Central memory CD8-positive, alpha-beta T cell (primary cell): ENCODE data around the gene FCRL4.

Source experiments
- ATAC-seq: fragments of 150-1000 bp; cut with Tn5 transposase; replicated peaks from 2 replicates; pipeline ENCODE4 v1.10.0; 2022; ENCODE audit warnings: mild to moderate bottlenecking, moderate FRiP score, moderate number of reproducible peaks; ENCODE audit not compliant: poor library complexity, severe bottlenecking; ENCODE audit errors: extremely low read depth
- DNase-seq, 2 donors: peaks; one replicate each; pipeline ENCODE4 v3.0.0; 2021; ENCODE audit warnings: low spot score in 2 of 2
- H3K27ac Mint-ChIP-seq: one replicate; pipeline ENCODE4 v1.8.0; 2022; ENCODE audit warnings: low read depth, mild to moderate bottlenecking, moderate library complexity, mixed read lengths
- H3K27me3 Mint-ChIP-seq: one replicate; pipeline ENCODE4 v1.8.0; 2022; ENCODE audit warnings: mixed read lengths
- H3K36me3 Mint-ChIP-seq: one replicate; pipeline ENCODE4 v1.8.0; 2022; ENCODE audit warnings: mild to moderate bottlenecking, moderate library complexity, mixed read lengths; ENCODE audit not compliant: insufficient read depth
- H3K4me1 Mint-ChIP-seq: one replicate; pipeline ENCODE4 v1.8.0; 2022; ENCODE audit warnings: mixed read lengths
- H3K4me3 Mint-ChIP-seq: one replicate; pipeline ENCODE4 v1.8.0; 2022; ENCODE audit warnings: mild to moderate bottlenecking, moderate library complexity, mixed read lengths
- H3K9me3 Mint-ChIP-seq: one replicate; pipeline ENCODE4 v1.8.0; 2022; ENCODE audit warnings: mixed read lengths

The FCRL4 gene

DNA sequence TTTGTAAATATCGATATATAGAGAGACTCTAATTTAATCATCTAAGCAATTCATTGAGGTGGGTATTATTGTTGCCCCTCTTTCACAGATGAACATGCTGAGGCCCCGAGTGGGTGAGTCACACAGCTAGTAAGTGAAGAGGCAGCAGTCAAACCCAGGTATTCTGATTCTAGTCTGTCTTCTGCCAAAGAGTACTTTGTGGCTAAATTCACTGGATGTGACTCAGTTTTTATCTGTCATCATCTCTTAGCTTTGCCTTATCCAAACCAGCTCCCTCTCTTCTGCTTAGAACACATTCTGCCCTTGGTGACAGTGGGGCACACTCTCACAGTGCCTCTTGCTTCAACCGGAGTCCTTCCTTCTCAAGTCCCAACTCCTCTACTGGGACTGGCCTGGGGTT is 57.0 kb downstream of the FCRL4 start:
- H3K4me1 Mint-ChIP-seq: no peaks in the 10 kb centered on the region
- ATAC-seq (no peak), DNase-seq (no peak)
- no peaks in the 10 kb centered on the region for H3K9me3 Mint-ChIP-seq
- no peak overlapping the region for H3K27ac Mint-ChIP-seq
- no peak overlapping the region for H3K4me3 Mint-ChIP-seq
- no peaks in the 10 kb centered on the region for H3K36me3 Mint-ChIP-seq
- H3K27me3 Mint-ChIP-seq: peaks cover 76% of the 10 kb centered on the region

- Mint-ChIP-seq H3K27me3 (peaks cover 78% of the 10 kb centered on the region), H3K4me3 (no peak overlapping the region), H3K9me3 (no peaks in the 10 kb centered on the region), H3K36me3 (no peaks in the 10 kb centered on the region), H3K4me1 (no peaks in the 10 kb centered on the region), H3K27ac (no peak overlapping the region)
- DNase-seq: no peak
- no peak for ATAC-seq
Measured at GRCh38 chr1:157540160-157540748, 57.6 kb downstream of the FCRL4 start.

- Mint-ChIP-seq H3K36me3 (no peaks in the 10 kb centered on the region), H3K27me3 (peaks cover 85% of the 10 kb centered on the region), H3K27ac (no peak overlapping the region), H3K4me3 (no peak overlapping the region), H3K4me1 (no peaks in the 10 kb centered on the region), H3K9me3 (no peaks in the 10 kb centered on the region)
- ATAC-seq (no peak), DNase-seq (no peak)
Measured at GRCh38 chr1:157539568-157539967, 58.3 kb downstream of the FCRL4 start.

DNA sequence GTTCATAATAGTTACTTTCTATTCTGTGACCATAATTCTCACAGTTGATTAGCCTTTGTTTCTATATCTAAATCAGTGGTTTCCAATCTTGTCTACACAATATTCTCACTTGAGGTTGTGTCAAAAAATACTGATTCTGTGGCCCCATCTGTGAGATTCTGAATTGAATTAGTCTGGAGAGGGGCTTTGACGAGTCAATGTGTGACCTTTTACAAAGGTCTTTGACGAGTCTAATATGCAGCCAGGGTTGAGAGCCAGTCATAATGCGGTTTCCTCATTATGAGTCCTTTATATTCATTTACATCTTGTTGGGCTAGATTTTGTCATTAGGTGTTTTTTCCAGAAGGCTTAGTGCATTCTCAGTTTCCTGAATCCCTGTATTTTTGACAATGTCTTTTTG is 65.3 kb downstream of the FCRL4 start:
- no peak overlapping the region for H3K27ac Mint-ChIP-seq
- no peaks in the 10 kb centered on the region for H3K36me3 Mint-ChIP-seq
- H3K9me3 Mint-ChIP-seq: no peaks in the 10 kb centered on the region
- ATAC-seq (no peak), DNase-seq (no peak)
- no peak overlapping the region for H3K4me3 Mint-ChIP-seq
- peaks cover 68% of the 10 kb centered on the region for H3K27me3 Mint-ChIP-seq
- no peaks in the 10 kb centered on the region for H3K4me1 Mint-ChIP-seq

- Mint-ChIP-seq H3K4me1 (no peaks in the 10 kb centered on the region), H3K27ac (no peak overlapping the region), H3K27me3 (peaks cover 35% of the 10 kb centered on the region), H3K36me3 (no peaks in the 10 kb centered on the region), H3K4me3 (no peak overlapping the region), H3K9me3 (no peaks in the 10 kb centered on the region)
- no peak for ATAC-seq
- no peak for DNase-seq
Measured at GRCh38 chr1:157523774-157524493, 74.0 kb downstream of the FCRL4 start.
